H9 (cell line): Measurements from ENCODE around the gene ASTN1. TPM values are rescaled to one million over a fixed set of nuclear protein-coding genes. Genes with fewer than 3 reads are reported as not detected.

ENCODE experiments used
- DNase-seq: peaks from one replicate; pipeline ENCODE4 v3.0.0-alpha.2; 2017
- H2AFZ ChIP-seq: one replicate; pipeline ENCODE4 v1.6.1; 2013; ENCODE audit warnings: mild to moderate bottlenecking, low read length, control low read depth, moderate library complexity
- H2AK5ac ChIP-seq: 2 replicates; pipeline ENCODE4 v1.6.1; 2013; ENCODE audit warnings: low read length, control low read depth, mixed read lengths; ENCODE audit not compliant: insufficient read length
- H2BK120ac ChIP-seq: one replicate; pipeline ENCODE4 v1.6.1; 2013; ENCODE audit warnings: low read depth, mild to moderate bottlenecking, low read length, control low read depth, inconsistent platforms; ENCODE audit not compliant: poor library complexity, severe bottlenecking
- H2BK12ac ChIP-seq: 2 replicates; pipeline ENCODE4 v1.6.1; 2013; ENCODE audit warnings: low read length, control low read depth, mixed read lengths, low read depth; ENCODE audit not compliant: insufficient read length
- H2BK15ac ChIP-seq: 2 replicates; pipeline ENCODE4 v1.6.1; 2013; ENCODE audit warnings: low read depth, low read length, control low read depth
- H2BK20ac ChIP-seq: one replicate; pipeline ENCODE4 v1.6.1; 2013; ENCODE audit warnings: low read depth, mild to moderate bottlenecking, low read length, control low read depth, inconsistent platforms; ENCODE audit not compliant: poor library complexity, severe bottlenecking
- H2BK5ac ChIP-seq: 2 replicates; pipeline ENCODE4 v1.6.1; 2013; ENCODE audit warnings: low read length, control low read depth, mixed read lengths; ENCODE audit not compliant: insufficient read length
- H3K14ac ChIP-seq: 2 replicates; pipeline ENCODE4 v1.6.1; 2013; ENCODE audit warnings: low read length, control low read depth; ENCODE audit not compliant: insufficient read depth
- H3K18ac ChIP-seq: 2 replicates; pipeline ENCODE4 v1.6.1; 2013; ENCODE audit warnings: low read depth, mild to moderate bottlenecking, mixed read lengths, low read length, control low read depth; ENCODE audit not compliant: insufficient read length
- H3K23ac ChIP-seq: 2 replicates; pipeline ENCODE4 v1.6.1; 2013; ENCODE audit warnings: low read length, control low read depth, mixed read lengths, low read depth; ENCODE audit not compliant: insufficient read length
- H3K23me2 ChIP-seq: 2 replicates; pipeline ENCODE4 v1.6.1; 2013; ENCODE audit warnings: low read depth, mild to moderate bottlenecking, mixed read lengths, low read length, control low read depth; ENCODE audit not compliant: insufficient read length, poor library complexity, severe bottlenecking
- H3K27ac ChIP-seq: 2 replicates; pipeline ENCODE4 v1.5.1; 2013; ENCODE audit warnings: low read length, control low read depth, mixed read lengths, low read depth; ENCODE audit not compliant: insufficient read length
- H3K27me3 ChIP-seq: 2 replicates; pipeline ENCODE4 v1.6.1; 2013; ENCODE audit warnings: low read length, control low read depth, inconsistent platforms; ENCODE audit not compliant: insufficient read depth
- H3K4ac ChIP-seq: 2 replicates; pipeline ENCODE4 v1.6.1; 2013; ENCODE audit warnings: low read depth, mild to moderate bottlenecking, control low read depth, inconsistent platforms, low read length, moderate library complexity
- H3K4me1 ChIP-seq: 2 replicates; pipeline ENCODE4 v1.6.1; 2013; ENCODE audit warnings: low read length, control low read depth, inconsistent platforms; ENCODE audit not compliant: insufficient read depth
- H3K4me2 ChIP-seq: 2 replicates; pipeline ENCODE4 v1.6.1; 2013; ENCODE audit warnings: low read length, control low read depth, mixed read lengths; ENCODE audit not compliant: insufficient read length, insufficient read depth
- H3K56ac ChIP-seq: 2 replicates; pipeline ENCODE4 v1.6.1; 2013; ENCODE audit warnings: low read depth, mild to moderate bottlenecking, mixed read lengths, low read length, control low read depth; ENCODE audit not compliant: insufficient read length
- H3K79me1 ChIP-seq: 2 replicates; pipeline ENCODE4 v1.6.1; 2013; ENCODE audit warnings: low read depth, mild to moderate bottlenecking, moderate library complexity, low read length, control low read depth, inconsistent platforms; ENCODE audit not compliant: insufficient read depth, poor library complexity, severe bottlenecking
- H3K79me2 ChIP-seq: 2 replicates; pipeline ENCODE4 v1.6.1; 2013; ENCODE audit warnings: low read length, control low read depth, inconsistent platforms; ENCODE audit not compliant: insufficient read depth
- H3K9ac ChIP-seq: 2 replicates; pipeline ENCODE4 v1.6.1; 2013; ENCODE audit warnings: low read length, control low read depth, mixed read lengths; ENCODE audit not compliant: insufficient read length; ENCODE audit errors: extremely low read depth
- H3K9me3 ChIP-seq: one replicate; pipeline ENCODE4 v1.6.1; 2013; ENCODE audit warnings: low read depth, low read length, inconsistent platforms; ENCODE audit not compliant: control insufficient read depth
- H3T11ph ChIP-seq: one replicate; pipeline ENCODE4 v1.6.1; 2013; ENCODE audit warnings: mild to moderate bottlenecking, low read length, control low read depth, inconsistent platforms
- H4K20me1 ChIP-seq: one replicate; pipeline ENCODE4 v1.6.1; 2013; ENCODE audit not compliant: control insufficient read depth, insufficient read length, insufficient read depth
- H4K5ac ChIP-seq: 2 replicates; pipeline ENCODE4 v1.6.1; 2013; ENCODE audit warnings: low read depth, mild to moderate bottlenecking, mixed read lengths, low read length, control low read depth; ENCODE audit not compliant: insufficient read length
- H4K8ac ChIP-seq: replicated peaks from 2 replicates; pipeline ENCODE4 v1.6.1; 2013; ENCODE audit warnings: low read length, control low read depth, mixed read lengths, low read depth; ENCODE audit not compliant: insufficient read length
- H4K91ac ChIP-seq: 2 replicates; pipeline ENCODE4 v1.6.1; 2013; ENCODE audit warnings: low read depth, mild to moderate bottlenecking, moderate library complexity, mixed read lengths, low read length, control low read depth; ENCODE audit not compliant: insufficient read length
- H3K27ac Mint-ChIP-seq, 3 experiments: 2 replicates in 2 of 3; 3 replicates in 1 of 3; pipeline ENCODE4 v1.8.0; 2020 to 2021; ENCODE audit warnings: mixed read lengths in 3 of 3, mild to moderate bottlenecking in 1 of 3, moderate library complexity in 1 of 3
- H3K27me3 Mint-ChIP-seq: 2 replicates; pipeline ENCODE4 v1.8.0; 2021; ENCODE audit warnings: low read depth, mild to moderate bottlenecking, moderate library complexity, mixed read lengths
- H3K36me3 Mint-ChIP-seq, 3 experiments: 2 replicates in 2 of 3; 3 replicates in 1 of 3; pipeline ENCODE4 v1.8.0; 2020 to 2021; ENCODE audit warnings: low read depth in 3 of 3, mixed read lengths in 3 of 3; ENCODE audit not compliant: insufficient read depth in 1 of 3
- H3K4me1 Mint-ChIP-seq, 2 experiments: 2 replicates each; pipeline ENCODE4 v1.8.0; 2020; ENCODE audit warnings: mixed read lengths in 2 of 2
- H3K4me3 Mint-ChIP-seq, 2 experiments: 2 replicates in 1 of 2; 3 replicates in 1 of 2; pipeline ENCODE4 v1.8.0; 2020 to 2021; ENCODE audit warnings: mild to moderate bottlenecking in 2 of 2, mixed read lengths in 2 of 2, moderate library complexity in 1 of 2
- H3K9me3 Mint-ChIP-seq, 2 experiments: 2 replicates in 1 of 2; 3 replicates in 1 of 2; pipeline ENCODE4 v1.8.0; 2020; ENCODE audit warnings: mild to moderate bottlenecking in 2 of 2, mixed read lengths in 2 of 2, moderate library complexity in 1 of 2
- WGBS: extraction: QIAGEN DNeasy Blood & Tissue Kit; methylation state at CpG from one replicate; pipeline ENCODE4 v1.1.7; 2013; ENCODE audit warnings: missing lambda C conversion rate, low lambda C conversion rate, mixed read lengths; ENCODE audit not compliant: insufficient read length; ENCODE audit errors: extremely low coverage; 5-methylcytosine and 5-hydroxymethylcytosine counted together
- total RNA-seq: library from RNA; stranded (reverse); gene quantifications from 2 replicates; pipeline ENCODE4 v1.2.1, GENCODE V29; 2021
- TF ChIP-seq, protein P1 (sequence below): fragments of 200-600 bp; sonication (generic); conservative IDR thresholded peaks from 3 replicates; pipeline ENCODE4 v1.8.0; 2021; ENCODE audit warnings: antibody characterized with exemption, mild to moderate bottlenecking

Gene ASTN1
- total RNA-seq, 1 experiment from 2014 or later: 0.98 TPM

DNA sequence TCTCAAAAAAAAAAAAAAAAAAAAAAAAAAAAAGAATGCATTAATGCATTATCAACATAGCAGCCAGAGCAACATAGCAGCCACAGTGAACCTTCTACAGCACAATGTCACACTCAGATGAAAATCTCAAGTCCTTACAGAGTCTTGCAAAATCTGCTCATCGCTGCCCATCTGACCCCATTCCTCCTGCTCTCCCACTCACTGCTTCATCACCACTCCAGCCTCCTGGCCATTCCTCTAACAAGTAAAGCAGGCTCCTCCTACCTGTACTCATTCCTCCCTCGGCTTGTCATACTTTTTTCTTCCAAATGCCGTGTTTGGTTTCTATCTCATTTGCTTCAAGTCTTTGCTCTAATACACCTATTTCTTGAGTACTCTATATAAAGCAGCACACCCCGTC is 35.8 kb upstream of the ASTN1 start:
- Histone ChIP-seq H3K27me3 (no peaks in the 10 kb centered on the region), H2AFZ (no peak overlapping the region), H3K4me2 (no peak overlapping the region), H3K4ac (no peak overlapping the region), H3K4me1 (no peaks in the 10 kb centered on the region), H2BK5ac (no peak overlapping the region), H3K18ac (no peak overlapping the region), H3K9me3 (no peaks in the 10 kb centered on the region), H3K14ac (no peak overlapping the region), H4K8ac (no peak overlapping the region), H3K9ac (no peak overlapping the region), H3K56ac (no peak overlapping the region), H3K23ac (no peak overlapping the region), H3T11ph (no peak overlapping the region), H2AK5ac (no peak overlapping the region), H3K79me1 (no peaks in the 10 kb centered on the region), H2BK20ac (no peak overlapping the region), H2BK15ac (no peak overlapping the region), H4K20me1 (no peaks in the 10 kb centered on the region), H3K23me2 (no peaks in the 10 kb centered on the region), H3K79me2 (no peaks in the 10 kb centered on the region), H2BK120ac (no peak overlapping the region), H4K5ac (no peak overlapping the region), H3K27ac (no peak overlapping the region), H2BK12ac (no peak overlapping the region), H4K91ac (no peak overlapping the region)
- Mint-ChIP-seq H3K27me3 (peaks cover 20% of the 10 kb centered on the region), H3K4me1 (no peaks in the 10 kb centered on the region), H3K4me3 (no peak overlapping the region), H3K27ac (no peak overlapping the region), H3K9me3 (no peaks in the 10 kb centered on the region), H3K36me3 (no peaks in the 10 kb centered on the region)
- WGBS: no CpG with 5 or more reads among the region's 4 CpGs
- no peak for DNase-seq
- TF ChIP-seq, protein P1, sequence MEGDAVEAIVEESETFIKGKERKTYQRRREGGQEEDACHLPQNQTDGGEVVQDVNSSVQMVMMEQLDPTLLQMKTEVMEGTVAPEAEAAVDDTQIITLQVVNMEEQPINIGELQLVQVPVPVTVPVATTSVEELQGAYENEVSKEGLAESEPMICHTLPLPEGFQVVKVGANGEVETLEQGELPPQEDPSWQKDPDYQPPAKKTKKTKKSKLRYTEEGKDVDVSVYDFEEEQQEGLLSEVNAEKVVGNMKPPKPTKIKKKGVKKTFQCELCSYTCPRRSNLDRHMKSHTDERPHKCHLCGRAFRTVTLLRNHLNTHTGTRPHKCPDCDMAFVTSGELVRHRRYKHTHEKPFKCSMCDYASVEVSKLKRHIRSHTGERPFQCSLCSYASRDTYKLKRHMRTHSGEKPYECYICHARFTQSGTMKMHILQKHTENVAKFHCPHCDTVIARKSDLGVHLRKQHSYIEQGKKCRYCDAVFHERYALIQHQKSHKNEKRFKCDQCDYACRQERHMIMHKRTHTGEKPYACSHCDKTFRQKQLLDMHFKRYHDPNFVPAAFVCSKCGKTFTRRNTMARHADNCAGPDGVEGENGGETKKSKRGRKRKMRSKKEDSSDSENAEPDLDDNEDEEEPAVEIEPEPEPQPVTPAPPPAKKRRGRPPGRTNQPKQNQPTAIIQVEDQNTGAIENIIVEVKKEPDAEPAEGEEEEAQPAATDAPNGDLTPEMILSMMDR: no peak
